HG02763 (cell line): Measurements from ENCODE around the gene RTL5.

Experiments
- ATAC-seq: cut with Tn5 transposase; IDR thresholded peaks from one replicate; pipeline ENCODE4 v1.9.1; 2021; ENCODE audit warnings: mild to moderate bottlenecking, moderate library complexity; ENCODE audit not compliant: unreplicated experiment

RTL5 gene

GRCh38 chrX:72130156-72130761 lies 1.5 kb downstream of the RTL5 start:
- no peak for ATAC-seq

GRCh38 chrX:72129661-72130060 lies 2.1 kb downstream of the RTL5 start:
- no peak for ATAC-seq

- no peak for ATAC-seq
Measured at GRCh38 chrX:72128881-72129280, 2.8 kb downstream of the RTL5 start.

GRCh38 chrX:72128183-72128834 lies 3.4 kb downstream of the RTL5 start:
- ATAC-seq, result no peak

- no peak for ATAC-seq
Measured at GRCh38 chrX:72127332-72127731, 4.4 kb downstream of the RTL5 start.

GRCh38 chrX:72126539-72127140 lies 5.1 kb downstream of the RTL5 start:
- peak; percentile 71 for ATAC-seq

GRCh38 chrX:72126048-72126415 lies 5.7 kb downstream of the RTL5 start:
- ATAC-seq, result no peak

- ATAC-seq, result no peak
Measured at GRCh38 chrX:72125331-72126047, 6.2 kb downstream of the RTL5 start.

GRCh38 chrX:72124540-72125201 lies 7.0 kb downstream of the RTL5 start:
- ATAC-seq, result no peak

GRCh38 chrX:72123471-72124185 lies 8.1 kb downstream of the RTL5 start:
- no peak for ATAC-seq

GRCh38 chrX:72122621-72123337 lies 8.9 kb downstream of the RTL5 start:
- ATAC-seq, result no peak

GRCh38 chrX:72121383-72121782 lies 10.3 kb downstream of the RTL5 start:
- ATAC-seq, result peak; percentile 57

GRCh38 chrX:72120837-72121236 lies 10.9 kb downstream of the RTL5 start:
- ATAC-seq, result no peak

GRCh38 chrX:72117636-72118210 lies 14.0 kb downstream of the RTL5 start:
- no peak for ATAC-seq

GRCh38 chrX:72115380-72115779 lies 16.3 kb downstream of the RTL5 start:
- ATAC-seq, result no peak

GRCh38 chrX:72114807-72115206 lies 16.9 kb downstream of the RTL5 start:
- ATAC-seq, result no peak

- no peak for ATAC-seq
Measured at GRCh38 chrX:72114306-72114705, 17.4 kb downstream of the RTL5 start.

GRCh38 chrX:72113461-72113860 lies 18.3 kb downstream of the RTL5 start:
- no peak for ATAC-seq

GRCh38 chrX:72110876-72111708 lies 20.6 kb downstream of the RTL5 start:
- no peak for ATAC-seq
